HEK293 (cell line): Measurements from ENCODE around the gene FKBP3.

Experiments used
- CTCF ChIA-PET: fragments of 350-600 bp; formaldehyde crosslinking; extraction: SDS; loops from one replicate; lab custom pipeline; 2021; ENCODE audit warnings: antibody characterized with exemption; lab: Yijun Ruan, JAX
- POLR2A ChIA-PET: fragments of 300-600 bp; formaldehyde crosslinking; extraction: SDS; loops from one replicate; lab custom pipeline; 2020; ENCODE audit warnings: antibody characterized with exemption, inconsistent platforms; lab: Yijun Ruan, JAX
- H3K27ac ChIP-seq: fragments of 200-500 bp; sonication (Bioruptor generic); 2 replicates; pipeline ENCODE4 v1.5.1; 2014; ENCODE audit warnings: low read depth, low read length, control low read depth, inconsistent platforms; ENCODE audit errors: extremely low read depth
- H3K36me3 ChIP-seq, 2 experiments: fragments of 200-500 bp in 1 of 2; sonication (Bioruptor generic) in 1 of 2; 1 replicate in 1 of 2; 2 replicates in 1 of 2; pipeline ENCODE4 v1.5.1; 2014 to 2017; ENCODE audit warnings: inconsistent platforms in 2 of 2, low read length in 2 of 2; ENCODE audit not compliant: control insufficient read depth in 2 of 2, insufficient read depth in 1 of 2
- H3K4me1 ChIP-seq: fragments of 200-500 bp; sonication (Bioruptor generic); 2 replicates; pipeline ENCODE4 v1.5.1; 2014; ENCODE audit warnings: mild to moderate bottlenecking, low read length, inconsistent platforms; ENCODE audit not compliant: control insufficient read depth, insufficient read depth
- H3K4me3 ChIP-seq: 2 replicates; pipeline ENCODE4 v1.5.1; 2011; ENCODE audit warnings: low read depth, mild to moderate bottlenecking, control low read depth, low read length, moderate library complexity
- H3K9me3 ChIP-seq: fragments of 200-500 bp; sonication (Bioruptor generic); 2 replicates; pipeline ENCODE4 v1.5.1; 2014; ENCODE audit warnings: low read depth, low read length, inconsistent platforms; ENCODE audit not compliant: control insufficient read depth, insufficient read depth
- HIC1 ChIP-seq: fragments of 450-650 bp; formaldehyde crosslinking; IDR thresholded peaks from 2 replicates; pipeline ENCODE4 v1.5.1; 2016; ENCODE audit warnings: missing biosample characterization, missing genetic modification characterization
- KLF1 ChIP-seq: fragments of 450-650 bp; formaldehyde crosslinking; IDR thresholded peaks from 2 replicates; pipeline ENCODE4 v1.5.1; 2016; ENCODE audit warnings: missing biosample characterization, missing genetic modification characterization
- MEIS1 ChIP-seq: sonication (generic); formaldehyde crosslinking; IDR thresholded peaks from 2 replicates; pipeline ENCODE4 v1.8.1; 2022; ENCODE audit warnings: missing genetic modification reagents, mild to moderate bottlenecking, borderline replicate concordance
- OVOL3 ChIP-seq: fragments of 450-650 bp; formaldehyde crosslinking; IDR thresholded peaks from 2 replicates; pipeline ENCODE4 v1.5.1; 2016; ENCODE audit warnings: missing biosample characterization, missing genetic modification characterization
- PRDM10 ChIP-seq: fragments of 450-650 bp; formaldehyde crosslinking; IDR thresholded peaks from 2 replicates; pipeline ENCODE4 v1.5.1; 2016; ENCODE audit warnings: missing biosample characterization, missing genetic modification characterization
- SP7 ChIP-seq: fragments of 450-650 bp; formaldehyde crosslinking; IDR thresholded peaks from 2 replicates; pipeline ENCODE4 v1.5.1; 2016; ENCODE audit warnings: missing biosample characterization, missing genetic modification characterization
- ZBTB26 ChIP-seq: fragments of 450-650 bp; formaldehyde crosslinking; optimal IDR thresholded peaks from 2 replicates; pipeline ENCODE3; 2016; ENCODE audit warnings: missing biosample characterization, mild to moderate bottlenecking, missing genetic modification characterization
- ZNF146 ChIP-seq: fragments of 450-650 bp; formaldehyde crosslinking; IDR thresholded peaks from 2 replicates; pipeline ENCODE4 v1.5.1; 2016; ENCODE audit warnings: missing biosample characterization, missing genetic modification characterization
- ZNF155 ChIP-seq: fragments of 450-650 bp; formaldehyde crosslinking; IDR thresholded peaks from 2 replicates; pipeline ENCODE4 v1.5.1; 2016; ENCODE audit warnings: missing biosample characterization, missing genetic modification characterization
- ZNF26 ChIP-seq: fragments of 450-650 bp; formaldehyde crosslinking; IDR thresholded peaks from 2 replicates; pipeline ENCODE4 v1.5.1; 2016; ENCODE audit warnings: missing biosample characterization, missing genetic modification characterization
- ZNF274 ChIP-seq, 2 experiments: fragments of 200-500 bp in 1 of 2; fragments of 450-650 bp in 1 of 2; sonication (Bioruptor generic) in 1 of 2; formaldehyde crosslinking in 1 of 2; IDR thresholded peaks; 2 replicates each; pipeline versions ENCODE4 v1.5.1 to v1.6.1; 2014 to 2016; ENCODE audit warnings: borderline replicate concordance in 1 of 2, inconsistent platforms in 1 of 2, low read length in 1 of 2, missing biosample characterization in 1 of 2, missing genetic modification characterization in 1 of 2
- ZNF404 ChIP-seq: fragments of 450-650 bp; formaldehyde crosslinking; IDR thresholded peaks from 2 replicates; pipeline ENCODE4 v1.5.1; 2017; ENCODE audit warnings: missing biosample characterization, missing genetic modification characterization
- ZNF501 ChIP-seq: fragments of 450-650 bp; formaldehyde crosslinking; IDR thresholded peaks from 2 replicates; pipeline ENCODE4 v1.5.1; 2016; ENCODE audit warnings: missing biosample characterization, missing genetic modification characterization
- ZNF558 ChIP-seq: fragments of 450-650 bp; formaldehyde crosslinking; IDR thresholded peaks from 2 replicates; pipeline ENCODE4 v1.5.1; 2016; ENCODE audit warnings: missing biosample characterization, missing genetic modification characterization
- ZNF561 ChIP-seq: fragments of 450-650 bp; IDR thresholded peaks from 2 replicates; pipeline ENCODE4 v1.5.1; 2018; ENCODE audit warnings: missing biosample characterization, missing genetic modification characterization, borderline replicate concordance
- ZNF701 ChIP-seq: fragments of 450-650 bp; formaldehyde crosslinking; IDR thresholded peaks from 2 replicates; pipeline ENCODE4 v1.5.1; 2016; ENCODE audit warnings: missing biosample characterization, missing genetic modification characterization
- ZNF837 ChIP-seq: fragments of 450-650 bp; formaldehyde crosslinking; IDR thresholded peaks from 2 replicates; pipeline ENCODE4 v1.5.1; 2016; ENCODE audit warnings: missing biosample characterization, missing genetic modification characterization
- ZSCAN18 ChIP-seq: fragments of 450-650 bp; formaldehyde crosslinking; IDR thresholded peaks from 2 replicates; pipeline ENCODE4 v1.5.1; 2016; ENCODE audit warnings: missing biosample characterization, missing genetic modification characterization
- TF ChIP-seq, protein P1 (sequence below): fragments of 450-650 bp; formaldehyde crosslinking; IDR thresholded peaks from 2 replicates; pipeline ENCODE4 v1.5.1; 2016; ENCODE audit warnings: missing biosample characterization, missing genetic modification characterization, low read depth

FKBP3 gene

GRCh38 chr14:45072126-45072525 lies 62.2 kb downstream of the FKBP3 start (continued):
- TF ChIP-seq PRDM10 (tag by site-specific recombination) (no peak), ZNF26 (tag by site-specific recombination) (no peak), ZNF701 (tag by site-specific recombination) (no peak), ZNF558 (tag by site-specific recombination) (no peak), ZSCAN18 (tag by site-specific recombination) (no peak)

DNA sequence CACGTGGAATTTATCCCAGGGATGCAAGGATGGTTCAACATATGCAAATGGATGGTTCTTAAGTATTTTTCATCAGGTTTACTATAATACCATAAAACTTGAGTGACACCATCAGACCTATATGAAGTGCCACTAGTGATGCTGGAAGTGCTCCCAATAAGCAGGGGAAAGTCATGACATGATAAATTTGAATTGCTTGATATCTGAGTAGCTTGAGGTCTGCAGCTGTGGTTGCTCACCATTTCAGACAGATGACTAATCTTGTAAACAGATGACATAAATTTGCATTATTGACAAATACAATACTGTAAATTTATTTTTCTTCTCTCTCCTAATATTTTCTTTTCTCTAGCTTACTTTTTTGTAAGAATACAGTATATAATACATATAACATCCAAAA lies 64.1 kb downstream of the FKBP3 start:
- ChIA-PET CTCF (no interaction called here), POLR2A (no interaction called here)
- Histone ChIP-seq H3K4me1 (no peaks in the 10 kb centered on the region), H3K27ac (no peak overlapping the region), H3K4me3 (no peak overlapping the region), H3K36me3 (peaks cover 4 to 10% of the 10 kb centered on the region in 2 experiments), H3K9me3 (no peaks in the 10 kb centered on the region)
- TF ChIP-seq ZNF155 (tag by site-specific recombination) (no peak), OVOL3 (no peak), KLF1 (tag by site-specific recombination) (no peak)

DNA sequence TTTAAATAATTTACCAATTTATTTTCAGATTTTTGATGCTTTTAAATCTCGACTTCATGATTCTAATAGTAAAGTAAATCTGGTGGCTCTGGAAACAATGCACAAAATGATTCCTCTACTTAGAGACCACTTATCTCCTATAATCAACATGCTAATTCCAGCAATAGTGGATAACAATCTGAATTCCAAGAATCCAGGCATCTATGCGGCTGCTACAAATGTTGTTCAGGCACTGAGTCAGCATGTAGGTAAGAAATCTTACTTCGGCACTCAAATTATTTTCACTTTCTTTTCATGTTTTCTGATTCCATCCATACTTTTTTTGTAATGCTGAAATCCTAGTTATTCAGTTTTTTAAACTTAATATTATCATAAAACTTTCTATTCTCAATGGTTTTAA lies 65.9 kb downstream of the FKBP3 start:
- H3K4me1 ChIP-seq = no peaks in the 10 kb centered on the region
- no peak overlapping the region for H3K4me3 ChIP-seq
- H3K27ac ChIP-seq = no peak overlapping the region
- no peaks in the 10 kb centered on the region for H3K9me3 ChIP-seq
- POLR2A ChIA-PET = no interaction called here
- CTCF ChIA-PET = no interaction called here
- H3K36me3 ChIP-seq = peaks cover 4 to 8% of the 10 kb centered on the region in 2 experiments
- TF ChIP-seq ZNF501 (no peak), ZNF701 (tag by site-specific recombination) (no peak), SP7 (tag by site-specific recombination) (no peak), ZNF561 (no peak), ZNF274 (IDR thresholded peaks at IDR 0.05; ENCODE audit: low read length) (no peak), ZNF274 (tag by site-specific recombination; IDR thresholded peaks at IDR 0.05; ENCODE audit: borderline replicate concordance) (no peak), ZNF146 (tag by site-specific recombination) (no peak), ZNF26 (tag by site-specific recombination) (no peak), HIC1 (tag by site-specific recombination) (no peak), ZNF404 (tag by site-specific recombination) (no peak), ZNF837 (tag by site-specific recombination) (no peak), ZBTB26 (tag by site-specific recombination) (no peak), MEIS1 (CRISPR knock-in tag) (no peak)
- TF ChIP-seq, protein P1, sequence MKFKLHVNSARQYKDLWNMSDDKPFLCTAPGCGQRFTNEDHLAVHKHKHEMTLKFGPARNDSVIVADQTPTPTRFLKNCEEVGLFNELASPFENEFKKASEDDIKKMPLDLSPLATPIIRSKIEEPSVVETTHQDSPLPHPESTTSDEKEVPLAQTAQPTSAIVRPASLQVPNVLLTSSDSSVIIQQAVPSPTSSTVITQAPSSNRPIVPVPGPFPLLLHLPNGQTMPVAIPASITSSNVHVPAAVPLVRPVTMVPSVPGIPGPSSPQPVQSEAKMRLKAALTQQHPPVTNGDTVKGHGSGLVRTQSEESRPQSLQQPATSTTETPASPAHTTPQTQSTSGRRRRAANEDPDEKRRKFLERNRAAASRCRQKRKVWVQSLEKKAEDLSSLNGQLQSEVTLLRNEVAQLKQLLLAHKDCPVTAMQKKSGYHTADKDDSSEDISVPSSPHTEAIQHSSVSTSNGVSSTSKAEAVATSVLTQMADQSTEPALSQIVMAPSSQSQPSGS (tag by site-specific recombination) = no peak
